Left renal pelvis (tissue), 4 donors: ENCODE data around the gene PSAP. TPM values are rescaled to one million over a fixed set of nuclear protein-coding genes. Genes with fewer than 3 reads are reported as not detected.
A peak's percentile ranks its signal among the peaks of the same experiment; 100 is the strongest.

Source experiments
- DNase-seq, 4 donors: peaks; one replicate each; pipeline ENCODE4 v3.0.0-alpha.2; 2013; ENCODE audit warnings: low read depth in 4 of 4, low spot score in 3 of 4
- polyA plus RNA-seq, 4 donors: library from polyadenylated mRNA; unstranded; fragments of 120-200 nt; gene quantifications; one replicate each; pipeline ENCODE4 v1.2.1, GENCODE V29; 2013; ENCODE audit not compliant: insufficient read length in 4 of 4

Gene PSAP
- polyA plus RNA-seq, 4 donors: 769 to 971 (median 841) TPM

DNA sequence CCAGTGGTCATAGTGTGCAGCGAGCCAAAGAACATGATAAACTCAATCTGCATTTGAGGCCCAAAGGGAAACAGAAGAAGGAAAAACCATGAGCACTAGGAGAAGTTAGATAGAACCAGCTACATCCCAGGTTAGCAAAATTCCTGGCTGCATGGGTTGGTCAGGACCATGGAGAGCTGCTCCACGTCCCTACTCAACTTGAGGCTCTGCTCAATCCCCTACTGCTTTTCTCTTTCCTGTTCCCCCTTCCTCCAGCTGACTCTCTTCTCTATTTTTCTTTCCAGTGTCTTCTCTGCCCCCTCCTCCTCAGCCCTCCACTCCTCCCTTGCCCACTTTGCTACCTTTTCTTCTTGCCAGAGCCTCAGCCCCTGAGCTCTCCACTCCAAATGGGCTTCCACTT lies 55.8 kb downstream of the PSAP start:
- peak in 1 of 4 donors; percentile 49 for DNase-seq

DNA sequence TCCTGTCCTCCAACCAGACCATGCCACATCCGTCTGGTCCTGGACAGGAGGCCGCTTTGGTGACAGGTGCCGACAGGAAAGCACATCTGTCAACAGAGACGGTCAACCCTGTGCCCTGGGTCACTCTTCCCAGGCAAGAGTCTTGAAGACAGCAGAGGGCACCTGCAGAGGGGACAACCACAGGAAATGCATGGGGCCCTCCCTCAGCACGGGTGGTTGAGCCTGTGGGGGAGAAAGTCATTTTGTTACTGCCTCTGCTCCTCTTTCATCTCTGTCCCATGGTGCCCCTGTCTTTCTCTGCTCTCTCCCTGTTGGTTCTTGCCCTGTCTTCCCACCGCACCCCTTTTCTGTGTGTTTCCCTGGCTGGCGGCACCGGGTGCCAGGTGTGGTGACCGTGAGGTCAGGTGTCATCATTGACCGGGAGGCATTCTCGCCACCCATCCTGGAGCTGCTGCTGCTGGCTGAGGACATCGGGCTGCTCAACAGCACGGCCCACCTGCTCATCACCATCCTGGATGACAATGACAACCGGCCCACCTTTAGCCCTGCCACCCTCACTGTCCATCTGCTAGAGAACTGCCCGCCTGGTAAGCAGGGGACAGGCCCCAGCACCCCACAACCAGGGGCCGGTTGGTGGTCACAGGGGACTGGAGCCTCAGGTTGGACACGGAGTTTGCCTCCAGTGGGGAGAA lies 60.2 kb downstream of the PSAP start:
- no peak for DNase-seq

- no peak for DNase-seq
Observed at GRCh38 chr10:71789871-71790270, 61.2 kb downstream of the PSAP start.

DNA sequence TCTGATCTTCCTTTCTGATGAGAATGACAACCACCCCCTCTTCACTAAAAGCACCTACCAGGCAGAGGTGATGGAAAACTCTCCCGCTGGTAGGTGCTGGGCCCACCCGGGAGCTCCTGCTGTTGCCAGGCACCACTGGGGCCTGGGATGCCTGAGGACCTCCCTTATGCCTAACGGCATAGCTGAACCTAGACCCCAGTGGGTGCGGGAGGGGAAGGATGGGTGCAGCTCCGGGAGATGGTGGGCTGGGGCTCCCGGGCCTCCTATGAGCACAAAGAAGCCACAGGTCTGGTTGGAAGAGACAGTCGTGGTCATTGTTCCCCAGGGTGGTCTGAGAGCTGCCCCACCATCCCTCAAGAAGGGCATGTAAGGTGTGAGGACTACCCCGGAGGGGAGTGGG lies 62.1 kb downstream of the PSAP start:
- DNase-seq: no peak

DNA sequence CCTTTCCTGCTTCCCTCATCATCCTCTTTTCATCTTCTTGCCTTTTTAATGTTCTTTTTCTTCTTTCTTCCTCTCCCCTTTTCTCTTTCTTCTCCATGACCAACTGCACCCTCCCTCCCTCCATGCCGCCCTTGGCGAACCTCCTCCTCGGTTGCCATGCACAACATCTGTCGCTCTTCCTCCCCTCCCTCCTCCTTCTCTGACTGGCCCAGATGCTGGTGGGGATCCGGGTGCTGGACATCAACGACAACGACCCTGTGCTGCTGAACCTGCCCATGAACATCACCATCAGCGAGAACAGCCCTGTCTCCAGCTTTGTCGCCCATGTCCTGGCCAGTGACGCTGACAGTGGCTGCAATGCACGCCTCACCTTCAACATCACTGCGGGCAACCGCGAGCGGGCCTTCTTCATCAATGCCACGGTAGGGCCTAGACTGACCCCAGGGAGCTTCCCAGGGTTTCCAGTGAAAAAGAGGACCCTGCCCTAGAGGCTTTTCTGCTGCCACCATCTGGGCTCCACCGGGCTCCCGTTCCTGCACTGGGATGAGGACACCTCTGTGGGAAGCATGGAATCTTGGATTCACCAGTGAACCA lies 66.3 kb downstream of the PSAP start:
- DNase-seq: no peak

- DNase-seq: no peak
Observed at GRCh38 chr10:71783917-71784678, 67.0 kb downstream of the PSAP start.

DNA sequence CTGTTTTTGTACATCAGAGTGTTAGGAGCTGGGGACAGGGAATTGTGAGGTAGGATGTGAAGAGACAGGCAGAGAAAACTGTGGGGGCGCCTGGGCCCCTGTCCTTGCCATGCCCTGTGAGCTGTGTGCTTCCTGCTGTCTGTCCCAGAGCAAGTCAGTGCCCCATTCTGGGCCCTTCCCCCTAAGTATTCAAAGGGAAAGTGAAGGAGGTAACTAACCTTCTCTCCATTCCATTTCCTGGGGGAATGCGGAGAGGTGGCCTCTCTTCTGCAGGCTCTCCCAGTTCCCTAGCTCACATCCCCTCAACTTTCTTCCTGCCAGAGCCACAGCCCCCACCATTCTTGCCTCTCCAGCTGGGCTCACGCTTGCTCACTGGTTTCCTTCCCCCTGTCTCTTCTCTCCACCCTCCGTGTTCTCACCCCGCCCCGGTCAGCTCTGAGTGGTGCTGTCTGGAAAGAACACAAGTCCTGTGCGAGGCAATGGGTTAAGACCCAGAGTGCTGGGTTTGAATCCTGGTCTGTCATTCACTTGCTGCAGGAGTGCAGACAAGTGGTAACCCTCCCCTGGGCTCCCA lies 68.0 kb downstream of the PSAP start:
- no peak for DNase-seq

DNA sequence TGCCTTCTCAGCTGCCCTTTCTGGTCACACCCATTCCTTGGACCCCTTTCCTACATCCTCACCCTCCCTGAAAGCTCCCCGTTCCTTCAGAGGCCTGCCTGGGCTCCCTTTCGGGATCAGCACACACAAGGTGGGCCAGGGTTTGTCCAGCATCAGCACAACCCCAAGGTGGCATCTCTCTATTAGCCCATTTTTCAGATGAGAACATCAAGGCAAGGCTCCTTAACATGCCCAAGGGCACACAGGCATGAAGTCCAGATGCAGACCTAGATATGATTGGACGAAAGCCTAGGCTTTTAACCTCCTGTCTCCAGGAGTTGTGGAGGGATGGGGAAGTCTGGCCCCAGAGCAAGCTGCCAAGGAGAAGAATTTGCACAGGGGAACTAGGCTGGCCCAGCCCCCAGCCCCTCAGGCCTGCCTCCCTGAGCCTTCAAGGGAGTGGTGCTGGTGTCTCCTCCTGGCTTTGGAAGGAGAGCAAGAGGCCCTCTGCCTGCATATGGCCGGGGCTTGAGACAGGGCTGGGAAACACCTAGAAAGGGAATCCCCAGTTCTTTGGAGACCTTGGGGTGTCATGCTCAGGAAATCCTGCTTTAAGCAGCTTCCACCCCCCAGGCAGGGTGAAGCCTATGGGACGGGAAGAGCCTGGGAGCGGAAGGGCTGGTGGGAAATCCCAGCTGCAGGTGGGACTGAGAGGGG lies 68.7 kb downstream of the PSAP start:
- no peak for DNase-seq

GRCh38 chr10:71780719-71781118 lies 70.3 kb downstream of the PSAP start:
- DNase-seq: no peak

DNA sequence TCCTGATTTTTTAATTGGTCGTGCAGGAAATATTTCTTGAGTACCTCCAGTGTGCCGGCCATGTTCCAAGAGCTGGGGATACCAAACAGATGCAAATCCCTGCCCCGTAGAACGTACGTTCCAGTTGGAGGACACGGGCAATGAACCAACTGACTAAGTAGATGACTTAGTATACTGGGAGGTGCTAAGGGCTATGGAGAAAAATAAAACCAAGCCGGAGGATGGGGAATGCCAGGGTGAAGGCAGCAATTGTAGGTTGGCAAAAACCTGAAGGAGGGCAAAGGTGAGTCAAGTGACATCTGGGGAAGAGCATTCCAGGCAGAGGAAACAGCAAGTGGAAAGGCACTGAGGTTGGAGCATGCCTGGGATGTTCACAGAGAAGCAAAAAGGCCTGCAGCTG lies 70.9 kb downstream of the PSAP start:
- no peak for DNase-seq

- DNase-seq: no peak
Observed at GRCh38 chr10:71779641-71780040, 71.4 kb downstream of the PSAP start.

DNA sequence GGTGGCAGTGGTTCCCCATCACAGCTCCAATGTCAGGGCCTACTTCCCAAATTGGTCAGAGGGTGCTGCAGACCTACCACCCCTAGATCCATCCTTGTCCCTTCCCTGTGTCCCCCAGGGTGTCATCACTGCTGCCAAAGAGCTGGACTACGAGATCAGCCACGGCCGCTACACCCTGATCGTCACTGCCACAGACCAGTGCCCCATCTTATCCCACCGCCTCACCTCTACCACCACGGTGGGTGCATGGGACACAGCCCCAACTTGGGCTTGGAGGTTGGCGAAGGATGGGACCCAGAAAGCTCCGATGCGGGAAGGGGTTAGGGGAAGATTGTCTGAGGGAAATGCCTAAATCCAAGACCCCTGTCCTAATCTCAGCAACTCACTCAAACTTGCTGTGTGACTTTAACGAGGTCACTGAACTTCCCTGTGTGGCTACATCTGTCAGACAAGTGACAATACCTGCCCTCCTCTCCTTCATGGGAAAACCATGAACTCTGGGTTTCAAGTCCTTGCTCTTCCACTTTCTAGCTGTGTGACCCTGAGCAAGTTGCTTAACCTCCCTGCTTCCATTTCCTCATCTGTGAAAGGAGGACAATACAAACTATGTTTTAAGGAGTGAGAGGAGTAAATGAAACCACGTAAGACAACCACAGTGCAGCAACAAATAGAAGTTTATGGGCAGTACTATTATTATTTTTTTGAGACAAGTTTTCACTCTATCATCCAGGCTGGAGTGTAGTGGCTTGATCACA lies 72.8 kb downstream of the PSAP start:
- no peak for DNase-seq

DNA sequence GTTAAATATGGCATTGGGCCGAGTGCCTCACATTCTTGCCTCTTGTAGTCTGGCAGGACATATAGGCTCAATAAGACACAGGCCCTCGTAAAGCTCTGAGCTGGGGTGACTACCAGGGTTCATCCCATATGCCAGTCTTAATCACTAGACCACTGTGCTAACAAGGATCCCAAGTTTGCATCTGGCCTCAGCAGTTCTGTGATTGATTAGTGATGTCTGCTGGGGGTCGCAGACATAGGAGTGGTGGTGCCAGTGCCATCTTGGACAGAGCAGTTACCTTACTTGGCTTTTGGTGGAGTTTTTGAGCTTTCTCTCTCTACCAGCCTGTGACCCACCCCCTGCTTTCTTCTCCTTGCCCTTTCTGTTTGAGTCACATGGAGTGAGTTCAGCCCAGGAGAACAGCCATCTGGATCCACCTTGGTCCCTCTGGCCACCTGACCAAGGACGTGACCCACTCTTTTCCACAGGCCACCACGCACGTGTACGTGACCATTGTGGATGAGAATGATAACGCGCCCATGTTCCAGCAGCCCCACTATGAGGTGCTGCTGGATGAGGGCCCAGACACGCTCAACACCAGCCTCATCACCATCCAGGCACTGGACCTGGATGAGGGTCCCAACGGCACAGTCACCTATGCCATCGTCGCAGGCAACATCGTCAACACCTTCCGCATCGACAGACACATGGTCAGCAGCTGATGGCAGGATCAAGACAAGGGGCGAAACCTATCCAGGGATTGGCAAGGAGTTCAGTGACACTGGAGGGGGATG lies 73.7 kb downstream of the PSAP start:
- no peak for DNase-seq

GRCh38 chr10:71776481-71776925 lies 74.5 kb downstream of the PSAP start:
- no peak for DNase-seq

GRCh38 chr10:71774916-71775702 lies 75.9 kb downstream of the PSAP start:
- no peak for DNase-seq

DNA sequence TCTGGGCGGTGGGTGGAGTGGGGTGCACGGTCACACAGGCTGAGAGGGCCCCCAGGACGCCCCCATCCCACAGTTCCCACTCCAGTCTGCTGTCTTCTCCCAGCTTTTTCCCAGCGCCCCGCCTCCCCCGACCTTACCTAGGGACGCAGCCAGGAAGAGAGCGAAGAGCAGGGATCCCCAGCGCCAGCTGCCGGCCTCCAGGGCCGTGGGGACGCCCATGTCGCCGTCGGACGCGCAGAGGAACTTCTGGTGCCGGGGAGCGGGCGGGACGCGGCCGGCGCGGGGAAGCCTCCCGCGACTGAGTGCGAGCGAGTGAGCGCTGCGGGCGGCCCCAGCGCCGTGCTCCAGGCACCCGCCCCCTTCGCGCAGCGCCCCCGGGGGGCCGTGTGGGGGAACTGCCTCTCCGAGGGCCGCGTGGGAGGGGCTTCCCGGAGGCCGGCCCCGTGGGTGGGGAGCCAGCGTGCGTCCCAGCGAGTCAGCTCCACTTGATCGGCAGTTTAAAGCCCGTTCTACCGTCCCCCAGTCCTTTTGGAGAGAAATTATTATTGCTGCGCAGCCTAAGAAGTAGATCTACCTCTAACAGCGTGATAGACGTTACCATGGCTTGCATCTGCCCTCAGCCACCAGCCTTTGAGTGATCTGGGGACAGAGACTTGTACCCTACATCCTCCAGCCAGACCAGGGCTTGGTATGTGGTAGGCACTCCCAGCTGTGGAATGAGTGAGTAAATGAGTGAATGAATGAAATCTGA lies 77.7 kb downstream of the PSAP start, which contains the start of gene VSIR:
Gene VSIR, minus strand, starts transcription at position 300 of the 751 bp plus-strand sequence. Its CDS starts 81 bp downstream, at position 219.
- peak in 2 of 4 donors; percentile 60 to 61 for DNase-seq

GRCh38 chr10:71772832-71773220 lies 78.2 kb downstream of the PSAP start:
- no peak for DNase-seq
